ENCODE results near the gene NYAP2.

GRCh38 chr2:225649274-225649673, 249.8 kb downstream of the NYAP2 start:
- TF ChIP-seq CTCF (IDR thresholded peaks at IDR 0.05) (no peak), POLR2A (IDR thresholded peaks at IDR 0.05) (no peak), POLR2AphosphoS5 (IDR thresholded peaks at IDR 0.05) (no peak), EP300 (IDR thresholded peaks at IDR 0.05) (no peak)

Measured in gastroesophageal sphincter (tissue), 3 donors.